Amniotic epithelial cell (primary cell): Measurements from ENCODE around the gene MMEL1.
"Not testable (repeated sequence)": the region's sequence is repeated elsewhere in the genome, so short reads cannot be mapped to it uniquely, and the experiment has no call there.

Source experiments
- DNase-seq: peaks from one replicate; pipeline ENCODE4 v3.0.0-alpha.2; 2010; ENCODE audit warnings: low read depth

Gene MMEL1

DNA sequence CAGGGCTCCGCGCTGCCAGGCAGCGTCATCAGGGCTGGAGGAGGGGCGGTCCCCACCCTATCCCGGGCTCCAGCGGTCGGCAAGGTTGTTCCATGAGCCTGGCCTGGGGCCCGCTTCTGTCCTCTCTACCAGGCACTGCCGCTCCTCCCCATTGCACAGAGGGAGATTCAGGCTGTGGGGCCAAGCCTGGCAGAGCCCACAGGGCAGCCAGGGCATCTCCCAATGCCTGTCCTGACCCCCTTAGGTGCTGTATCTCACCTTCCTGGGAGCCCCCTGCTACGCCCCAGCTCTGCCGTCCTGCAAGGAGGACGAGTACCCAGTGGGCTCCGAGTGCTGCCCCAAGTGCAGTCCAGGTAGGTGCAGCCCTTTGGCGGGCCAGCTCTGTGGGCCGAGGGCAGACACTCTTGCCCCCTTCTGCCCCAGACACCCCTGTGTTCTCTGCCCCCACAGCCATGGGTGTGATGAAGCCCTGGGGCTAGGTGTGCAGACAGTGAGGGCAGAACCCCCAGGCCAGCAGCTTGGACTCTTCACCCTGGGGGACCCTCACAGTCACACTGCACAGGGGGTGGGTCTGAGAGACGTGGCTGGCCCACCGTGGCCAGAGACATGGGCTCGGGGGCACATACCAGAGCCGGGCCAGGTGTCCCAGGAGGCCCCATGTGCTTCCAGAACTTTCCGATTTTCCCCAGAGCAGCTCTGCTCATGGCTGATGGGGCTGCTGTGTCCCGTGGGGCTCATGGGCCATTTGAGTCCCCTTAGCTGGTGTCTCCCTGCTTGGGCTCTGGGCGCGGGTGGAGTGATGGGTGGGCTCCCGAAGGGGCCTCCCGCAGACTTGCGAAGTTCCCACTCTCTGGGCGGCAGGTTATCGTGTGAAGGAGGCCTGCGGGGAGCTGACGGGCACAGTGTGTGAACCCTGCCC, 75.1 kb downstream of the MMEL1 start:
- no peak for DNase-seq

DNA sequence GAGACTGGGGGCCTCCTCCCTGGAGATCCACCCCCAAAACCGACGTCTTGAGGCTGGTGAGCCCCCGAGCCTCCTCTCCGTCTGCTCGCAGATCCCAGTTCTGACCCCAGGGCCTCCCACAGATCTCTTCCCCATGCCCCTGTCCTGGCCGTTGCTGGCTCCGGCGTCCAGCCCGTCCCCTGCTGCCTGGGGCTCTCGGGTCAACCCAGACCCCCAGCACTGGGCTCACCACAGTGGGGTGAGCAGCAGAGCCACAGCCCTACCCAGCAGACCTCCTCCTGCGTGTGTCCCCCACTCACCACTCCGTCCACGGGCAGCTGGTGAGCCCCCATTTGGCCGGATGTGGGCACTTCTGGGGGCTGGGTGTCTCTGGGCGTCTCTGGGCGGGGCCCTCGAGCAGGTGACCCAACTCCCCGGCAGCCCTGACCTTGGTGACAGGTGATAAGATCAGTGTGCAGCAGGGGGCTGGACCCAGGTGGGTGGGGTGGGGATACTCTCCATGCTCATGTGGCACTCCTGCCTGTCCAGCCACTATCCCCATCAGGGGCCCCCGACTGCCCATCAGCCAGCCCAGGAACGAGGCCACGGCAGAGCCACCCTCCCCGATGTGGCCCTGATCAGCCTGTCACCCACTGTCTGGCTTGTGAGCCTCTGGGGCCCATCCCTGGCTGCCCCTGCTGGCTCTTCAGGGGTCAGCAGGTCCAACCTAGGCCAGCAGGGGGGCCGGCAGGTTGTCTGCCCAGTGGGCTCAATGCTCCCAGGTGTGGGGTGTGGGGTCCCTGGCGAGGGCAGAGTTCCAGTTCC, 75.9 kb downstream of the MMEL1 start:
- no peak for DNase-seq

DNA sequence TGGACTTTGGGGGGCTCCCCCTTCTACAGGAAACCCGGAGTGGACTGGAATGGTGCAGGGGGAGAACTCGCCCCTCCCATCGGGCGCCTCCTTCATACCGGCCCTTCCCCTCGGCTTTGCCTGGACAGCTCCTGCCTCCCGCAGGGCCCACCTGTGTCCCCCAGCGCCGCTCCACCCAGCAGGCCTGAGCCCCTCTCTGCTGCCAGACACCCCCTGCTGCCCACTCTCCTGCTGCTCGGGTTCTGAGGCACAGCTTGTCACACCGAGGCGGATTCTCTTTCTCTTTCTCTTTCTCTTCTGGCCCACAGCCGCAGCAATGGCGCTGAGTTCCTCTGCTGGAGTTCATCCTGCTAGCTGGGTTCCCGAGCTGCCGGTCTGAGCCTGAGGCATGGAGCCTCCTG, 76.5 kb downstream of the MMEL1 start, which contains the start of gene TNFRSF14:
TNFRSF14 (plus strand) TSS at position 95 of the 401 bp plus-strand sequence; CDS start at position 389, 294 bp downstream.
- peak; percentile 16 for DNase-seq

DNA sequence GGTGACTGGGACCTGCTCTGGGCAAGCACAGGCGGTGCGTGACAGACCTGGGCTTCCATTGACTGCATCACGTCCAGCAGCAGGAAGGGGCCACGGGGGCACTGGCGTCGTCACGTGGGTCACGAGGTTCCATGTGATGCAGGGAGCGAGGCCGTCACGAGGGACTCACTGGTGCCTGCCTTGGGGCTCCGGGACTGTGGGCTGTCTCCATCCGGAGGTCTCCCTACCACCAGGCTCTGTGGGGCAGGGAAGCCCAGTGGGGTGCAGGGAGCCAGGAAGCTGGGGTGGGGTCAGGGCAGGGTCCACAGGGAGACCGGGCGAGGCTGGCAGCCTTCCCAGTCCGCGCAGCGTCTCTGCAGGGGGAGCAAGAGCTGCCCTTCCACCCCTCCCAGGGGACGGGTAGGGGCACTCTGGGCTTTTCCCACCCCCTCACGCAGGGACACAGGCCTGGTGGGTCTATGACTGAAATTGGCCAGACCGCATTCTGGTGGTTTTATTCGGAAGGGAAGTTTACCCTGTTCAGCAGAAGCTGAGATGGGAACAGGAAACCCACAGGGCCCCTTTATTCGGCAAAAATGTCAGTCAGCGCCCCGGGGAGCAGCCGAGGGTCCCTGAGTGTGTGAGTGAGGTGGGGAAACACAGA, 77.1 kb downstream of the MMEL1 start:
- peak; percentile 10 for DNase-seq

DNA sequence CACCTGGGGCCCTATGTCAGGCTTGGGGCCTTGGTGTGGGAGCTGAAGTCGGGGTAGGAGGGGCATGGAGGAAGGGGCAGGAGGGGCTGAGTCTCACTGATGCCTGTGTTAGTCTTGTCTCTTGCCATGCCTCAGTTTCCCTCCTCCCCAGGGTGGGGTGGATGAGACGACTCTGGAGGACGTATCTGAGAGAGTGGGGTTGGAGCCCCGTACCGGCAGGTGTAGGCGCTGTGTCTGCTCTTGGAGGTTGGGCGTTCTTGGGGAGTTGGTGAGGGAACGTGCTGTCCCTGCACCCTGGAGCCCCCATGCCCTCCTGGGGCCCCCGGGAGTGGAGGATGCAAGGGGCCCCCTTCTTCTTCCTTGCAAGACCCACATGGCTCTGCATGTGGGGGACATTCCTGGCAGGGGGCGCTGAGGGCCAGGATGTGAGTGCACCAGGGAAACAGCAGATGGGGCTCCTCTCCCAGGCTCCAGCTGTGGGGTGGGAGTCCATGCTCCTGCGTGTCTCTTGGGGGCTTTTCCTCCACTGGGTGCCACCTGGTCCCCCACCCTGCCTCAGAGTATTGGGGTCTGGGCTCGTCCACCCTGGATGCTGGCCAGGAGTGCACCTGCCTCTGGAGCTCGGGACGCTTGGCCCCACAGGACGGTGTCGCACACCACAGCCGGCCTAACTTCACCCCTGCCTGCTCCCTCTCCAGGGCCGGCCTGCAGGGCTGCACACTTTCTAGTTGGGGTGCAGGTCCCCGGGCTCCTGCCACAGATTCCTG, 78.0 kb downstream of the MMEL1 start:
- no peak for DNase-seq

DNA sequence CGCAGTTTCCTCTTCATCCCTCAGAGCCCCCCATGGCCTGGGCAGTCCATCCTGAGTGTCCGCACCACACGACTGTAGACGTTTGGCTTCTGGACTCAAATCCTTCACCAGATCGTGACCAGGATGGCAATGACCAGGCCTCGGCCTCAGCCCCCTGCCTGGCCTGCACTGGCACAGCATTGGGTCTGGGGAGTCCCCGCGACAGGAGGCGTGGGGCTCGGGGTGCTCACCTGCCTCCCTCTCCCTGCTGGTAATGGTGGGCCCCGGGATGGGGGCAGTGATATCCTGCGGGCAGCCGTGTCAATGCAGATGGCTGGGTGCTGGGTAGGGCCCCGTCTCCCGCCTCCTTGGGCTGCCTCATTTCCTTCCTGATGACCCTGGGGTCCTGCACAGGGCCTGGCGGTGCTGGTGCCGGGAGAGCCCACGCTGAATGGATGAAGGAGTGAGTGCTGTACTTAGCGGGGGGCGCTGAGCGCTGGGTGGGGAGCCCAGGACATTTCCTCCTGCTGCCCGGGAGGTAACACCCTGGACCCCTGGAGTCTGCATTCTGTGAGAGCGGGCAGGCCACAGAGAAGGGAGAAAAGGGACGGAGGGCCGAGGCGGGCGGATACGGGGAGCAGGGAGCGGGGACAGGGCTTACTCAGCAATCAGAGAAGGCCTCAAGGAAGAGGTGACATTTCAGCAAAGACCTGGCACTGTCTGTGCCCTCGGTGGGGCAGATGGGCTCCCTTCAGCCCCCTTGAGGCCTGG, 78.8 kb downstream of the MMEL1 start:
- DNase-seq = no peak

DNA sequence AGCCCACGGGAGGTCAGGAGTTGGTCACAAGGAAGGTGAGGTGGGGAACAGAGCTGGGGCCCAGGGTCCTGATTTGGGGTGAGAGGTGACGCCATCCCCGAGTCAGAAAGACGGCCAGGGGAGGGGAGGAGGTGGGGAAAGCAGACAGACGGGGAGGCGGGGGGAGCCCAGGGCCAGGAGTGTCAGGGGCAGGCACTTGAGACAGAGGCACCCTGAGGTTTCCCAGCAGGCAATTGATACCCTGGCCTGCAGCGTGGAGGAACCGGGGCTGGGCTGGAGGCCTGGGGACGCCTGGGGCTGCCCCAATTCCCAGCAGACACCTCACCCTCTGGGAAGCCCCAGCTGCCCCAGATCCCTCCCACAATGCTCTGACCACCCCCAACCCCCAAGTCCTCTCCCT, 79.7 kb downstream of the MMEL1 start:
- DNase-seq = not testable (repeated sequence)

DNA sequence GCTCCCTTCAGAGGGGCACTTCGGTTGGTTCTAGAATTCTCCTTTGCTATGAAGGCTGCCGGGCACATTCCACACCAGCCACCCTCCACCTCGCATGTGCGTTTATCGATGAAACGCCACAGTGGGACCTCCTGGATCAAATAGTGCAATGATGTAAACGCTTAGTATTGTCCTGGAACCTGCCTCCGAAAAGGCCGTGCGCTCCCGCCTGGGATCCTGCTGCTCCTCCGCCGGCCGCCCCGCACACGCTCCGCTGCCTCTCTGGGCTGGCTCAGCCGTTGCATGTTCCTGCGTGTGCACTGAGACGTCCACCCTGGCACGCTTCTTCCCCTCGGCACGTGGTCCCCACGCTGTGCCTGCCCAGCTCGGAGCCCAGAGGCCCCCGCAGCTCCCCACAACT, 80.6 kb downstream of the MMEL1 start:
- no peak for DNase-seq

DNA sequence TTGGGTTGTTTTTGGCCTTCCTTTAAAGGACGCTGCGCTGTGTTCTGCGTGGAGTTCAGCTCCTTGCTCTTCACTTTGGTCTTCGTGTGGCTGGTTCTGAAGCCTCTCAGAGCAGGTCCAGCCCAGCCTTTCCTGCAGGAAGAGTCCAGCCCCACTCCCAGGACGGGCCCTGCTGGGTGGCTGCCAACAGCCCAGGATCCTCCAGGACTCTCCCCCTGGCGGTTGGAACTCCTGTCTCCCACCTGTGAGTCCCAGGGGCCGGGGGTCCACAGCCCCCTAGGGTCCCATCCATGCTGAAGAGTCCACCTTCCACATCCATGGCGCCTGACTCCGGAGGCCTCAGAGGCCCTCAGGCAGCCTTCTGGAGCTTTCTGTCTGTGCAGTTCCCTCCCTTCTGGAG, 81.3 kb downstream of the MMEL1 start:
- DNase-seq = not testable (repeated sequence)

DNA sequence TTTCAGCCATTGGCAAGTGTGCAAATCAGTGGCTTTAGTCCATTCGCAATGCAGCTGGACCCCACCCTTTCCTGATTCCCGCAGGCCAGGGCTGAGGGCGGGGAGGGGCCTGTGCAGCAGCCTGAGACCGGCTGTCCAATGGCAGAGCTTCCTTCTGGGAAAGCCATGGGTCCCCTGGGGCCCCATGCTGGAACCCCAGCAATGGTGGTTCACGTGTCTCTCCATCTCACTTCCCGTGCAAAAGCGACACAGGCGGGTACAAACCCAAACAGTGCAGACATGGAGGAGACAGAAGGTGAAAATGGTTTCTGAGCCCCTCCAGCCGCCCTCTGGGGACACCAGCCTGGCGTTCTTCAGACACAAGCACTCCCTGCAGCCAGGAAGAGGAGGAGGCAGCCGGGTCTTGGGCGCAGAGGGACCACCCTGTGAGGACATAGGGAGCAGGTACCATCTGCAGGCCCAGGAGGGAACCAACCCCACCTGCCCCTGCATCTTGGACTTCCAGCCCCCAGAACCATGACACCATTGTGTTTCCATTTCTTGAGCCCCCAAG, 82.4 kb downstream of the MMEL1 start:
- not testable (repeated sequence) for DNase-seq

DNA sequence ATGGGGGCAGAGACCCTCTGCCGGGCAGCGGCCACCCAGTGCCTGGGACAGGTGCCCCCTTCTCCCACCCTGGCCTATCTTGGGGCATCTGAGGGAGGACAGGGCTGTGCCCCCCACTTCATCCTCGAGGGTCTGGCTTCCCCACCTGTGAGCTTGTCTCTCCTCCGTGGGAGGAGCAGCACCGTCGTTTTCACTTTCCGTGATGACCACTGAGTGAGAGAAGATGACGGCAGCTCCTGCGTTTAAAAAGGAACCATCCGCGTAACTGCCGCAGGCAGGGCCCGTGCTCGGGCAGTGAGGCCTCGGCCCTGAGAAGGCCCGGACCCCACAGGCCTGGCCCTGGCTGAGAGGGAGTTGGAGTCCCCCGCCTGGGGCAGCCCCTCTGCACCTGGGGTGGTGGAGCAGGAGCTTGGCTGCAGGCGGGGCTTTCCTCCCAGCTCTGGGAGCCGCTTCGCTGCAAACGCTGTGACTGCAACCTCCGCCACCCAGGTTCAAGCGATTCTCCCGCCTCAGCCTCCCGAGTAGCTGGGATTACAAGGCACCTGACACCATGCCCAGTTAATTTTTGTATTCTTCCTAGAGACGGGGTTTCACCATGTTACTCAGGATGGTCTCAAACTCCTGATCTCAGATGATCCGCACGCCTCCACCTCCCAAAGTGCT, 83.3 kb downstream of the MMEL1 start:
- not testable (repeated sequence) for DNase-seq

DNA sequence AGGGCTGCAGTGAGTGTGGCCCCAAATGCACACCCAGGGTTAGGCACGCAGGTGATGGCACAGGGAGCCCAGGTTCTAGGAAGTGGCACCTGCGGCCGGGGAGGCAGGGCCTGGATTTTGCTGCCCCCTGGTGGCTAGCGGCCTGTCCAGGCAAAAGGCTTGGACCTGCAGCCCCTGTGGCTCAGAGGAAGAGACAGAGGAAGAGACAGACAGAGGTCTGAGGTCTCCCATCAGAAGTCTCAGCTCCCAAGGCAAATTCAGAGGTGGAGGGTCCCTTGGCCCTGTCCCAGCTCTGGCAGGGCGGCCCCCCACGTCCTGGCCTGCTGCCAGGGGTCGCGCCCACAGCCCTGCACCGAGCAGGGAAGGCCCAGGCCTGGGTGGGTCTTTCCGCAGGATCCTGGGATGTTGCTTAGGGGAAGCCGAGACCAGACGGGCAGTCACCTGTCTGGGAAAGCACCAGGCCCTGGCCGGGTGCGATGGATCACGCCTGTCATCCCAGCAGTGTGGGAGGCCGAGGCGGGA, 84.7 kb downstream of the MMEL1 start:
- DNase-seq = no peak

DNA sequence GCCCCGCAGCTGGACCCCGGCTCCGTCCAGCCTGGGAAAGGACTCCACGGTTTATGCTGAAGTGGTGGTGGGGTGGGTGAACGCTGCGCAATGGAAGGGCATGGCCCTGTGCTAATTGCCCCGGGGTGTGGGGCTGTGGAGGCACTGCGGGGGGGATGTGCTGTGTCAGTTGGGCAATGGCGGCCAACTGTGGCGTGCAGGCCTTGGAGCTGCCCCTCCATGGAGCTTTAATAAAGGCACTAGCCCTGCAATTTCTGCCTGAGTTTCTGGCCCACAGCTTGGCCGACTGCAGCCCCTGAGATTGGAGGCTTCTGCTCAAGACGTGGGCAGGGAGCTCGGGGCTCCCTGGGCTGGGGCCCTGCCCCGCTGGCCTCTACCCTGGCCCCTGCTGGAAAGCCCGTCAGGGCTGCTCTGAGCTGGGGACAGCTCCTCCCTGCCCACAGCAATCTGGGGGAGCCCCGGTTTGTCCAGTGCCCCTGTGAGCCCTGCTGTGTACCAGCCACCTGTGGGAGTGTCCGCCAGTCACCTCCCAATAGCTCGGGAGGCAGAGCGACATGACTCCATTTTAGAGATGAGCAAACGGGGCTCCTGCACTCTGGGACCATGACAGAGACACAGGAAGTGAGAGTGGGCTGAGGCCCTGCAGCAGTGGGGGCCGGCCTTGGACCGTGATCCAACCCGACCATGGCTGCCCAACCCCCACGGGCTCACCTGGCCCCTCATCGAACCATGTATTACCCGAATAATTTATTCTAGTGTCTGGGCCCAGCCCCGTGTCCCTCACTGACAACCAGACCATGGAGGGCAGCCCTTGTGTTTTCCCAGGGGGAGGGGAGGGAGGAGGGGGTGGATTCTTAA, 85.4 kb downstream of the MMEL1 start:
- DNase-seq = no peak

DNA sequence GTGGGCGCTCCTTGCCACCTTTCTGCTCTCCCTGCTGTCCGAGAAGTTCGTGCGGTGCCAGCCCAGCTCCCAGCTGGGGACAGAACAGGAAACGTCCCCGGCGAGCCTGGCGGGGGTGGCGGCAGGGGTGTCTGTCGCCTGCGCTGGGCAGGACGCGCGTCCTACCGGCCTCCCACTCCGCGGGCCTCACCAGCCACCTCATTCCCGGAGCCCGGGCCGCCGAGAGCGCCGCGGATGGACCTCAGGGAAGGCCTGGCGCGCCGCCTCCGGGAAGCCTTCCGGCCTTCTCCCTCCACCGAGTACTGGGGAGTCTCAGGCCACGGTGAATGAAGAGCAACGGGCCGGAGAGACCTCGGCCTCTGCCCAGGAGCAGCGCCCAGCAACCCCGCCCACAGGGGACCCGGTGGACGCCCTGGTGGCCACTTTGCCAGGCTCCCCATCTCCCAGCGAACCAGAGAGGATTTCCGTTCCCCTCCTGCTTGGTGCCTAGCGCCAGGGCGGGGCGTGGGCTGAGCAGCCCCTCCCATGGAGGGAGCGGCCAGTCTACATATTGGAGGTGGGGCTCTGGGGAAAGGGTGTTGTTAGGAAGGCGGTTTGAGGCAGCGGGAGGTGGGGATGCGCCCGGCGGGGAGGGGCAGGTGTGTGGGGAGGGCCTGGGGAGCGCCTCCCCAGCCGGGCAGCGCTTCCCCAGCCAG, 86.2 kb downstream of the MMEL1 start:
- DNase-seq = peak; percentile 55

DNA sequence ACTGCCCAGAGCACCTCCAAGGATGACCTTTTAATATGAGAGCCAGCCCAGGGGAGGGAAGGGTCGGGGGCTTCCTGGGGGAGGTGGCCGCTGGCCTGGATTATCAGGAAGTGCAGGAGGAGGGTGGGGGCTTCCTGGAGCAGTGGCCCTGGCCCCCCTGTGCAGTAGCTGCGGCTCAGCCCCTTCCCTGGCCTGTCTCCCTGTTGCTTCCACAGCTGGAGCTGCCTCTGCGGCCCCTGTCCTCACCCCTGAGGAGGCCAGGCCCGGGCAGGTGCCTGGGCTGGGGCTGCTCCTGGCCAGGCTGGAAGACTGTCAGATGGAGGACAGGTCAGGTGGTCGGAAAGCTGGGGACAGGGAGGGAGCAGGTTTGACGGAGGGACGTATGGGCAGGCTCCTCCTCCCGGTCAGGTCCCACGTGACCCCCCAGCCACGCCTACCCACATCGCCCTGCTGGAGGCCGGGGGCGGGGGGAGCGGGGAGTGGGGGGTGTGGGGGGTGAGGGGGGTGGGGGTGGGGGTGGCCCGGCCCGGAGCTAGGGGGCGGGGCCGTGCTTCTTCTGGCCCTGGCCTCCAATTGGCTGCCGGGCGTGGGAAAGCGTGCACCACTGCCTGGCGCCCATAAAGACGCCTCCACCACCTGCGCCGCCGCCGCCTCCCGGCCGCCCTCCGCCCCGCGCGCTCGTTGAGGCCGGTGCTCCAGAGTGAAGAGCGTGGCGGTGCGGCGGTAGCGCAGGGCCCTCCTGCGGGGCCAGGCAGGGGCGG, 86.9 kb downstream of the MMEL1 start:
- peak; percentile 67 for DNase-seq

DNA sequence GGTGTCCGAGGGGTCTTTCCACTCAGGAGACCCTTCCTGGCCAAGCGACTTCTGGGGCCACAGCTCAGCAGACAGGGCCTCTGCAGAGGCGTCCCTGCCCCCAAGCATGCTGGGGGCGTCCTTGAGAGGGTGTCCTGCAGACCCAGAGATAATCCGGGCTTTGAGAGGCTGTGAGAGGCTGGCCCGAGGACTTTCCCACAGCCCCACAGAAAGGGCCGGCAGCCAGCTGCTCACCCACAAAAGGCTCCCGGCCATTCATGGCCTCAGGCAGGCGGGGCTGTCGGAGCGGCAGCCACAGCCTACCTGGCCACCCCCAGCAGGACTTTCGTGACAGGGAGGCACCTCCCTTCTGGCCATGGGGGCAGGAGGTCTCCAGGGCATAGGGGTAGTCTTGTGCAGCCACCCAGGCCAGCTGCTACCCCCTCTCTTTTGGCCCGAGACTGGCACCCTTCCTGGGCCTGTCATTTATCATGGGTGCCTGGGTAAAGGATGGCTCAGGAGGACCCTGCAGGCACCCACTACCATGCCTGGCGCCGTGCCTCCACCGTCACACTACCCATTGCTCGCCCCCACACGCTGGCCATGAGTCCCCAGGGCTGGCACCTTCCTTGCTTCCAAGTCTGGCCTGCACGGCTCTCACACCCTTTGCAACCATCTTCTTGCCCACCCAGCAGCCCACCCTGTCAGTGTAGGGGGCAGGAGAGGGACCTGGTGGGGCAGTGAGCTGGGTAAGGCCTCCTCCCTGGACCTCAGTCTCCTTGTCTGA, 87.8 kb downstream of the MMEL1 start:
- no peak for DNase-seq
